DND-41 (cell line): ENCODE data around the gene TSPAN18.

Experiments used
- CTCF ChIP-seq: IDR thresholded peaks from 2 replicates; pipeline ENCODE4 v1.5.1; 2012; ENCODE audit warnings: borderline replicate concordance, low read length, moderate library complexity, mild to moderate bottlenecking; ENCODE audit not compliant: poor library complexity, severe bottlenecking; ENCODE audit errors: extremely low read depth
- EZH2 ChIP-seq: IDR thresholded peaks from 3 replicates; pipeline ENCODE4 v1.6.1; 2012; ENCODE audit warnings: borderline replicate concordance, low read depth, mild to moderate bottlenecking, moderate library complexity, low read length, inconsistent platforms; ENCODE audit not compliant: severe bottlenecking

- TF ChIP-seq CTCF (no peak), EZH2 (no peak)
Observed at GRCh38 chr11:44804449-44805437, 78.0 kb downstream of the TSPAN18 start.
